Measurements from ENCODE around the gene FANK1. TPM values are rescaled to one million over a fixed set of nuclear protein-coding genes. Genes with fewer than 3 reads are reported as not detected.

The FANK1 gene
- total and polyA plus RNA-seq, 12 donors = 1.7 to 23.7 (median 4.6) TPM

DNA sequence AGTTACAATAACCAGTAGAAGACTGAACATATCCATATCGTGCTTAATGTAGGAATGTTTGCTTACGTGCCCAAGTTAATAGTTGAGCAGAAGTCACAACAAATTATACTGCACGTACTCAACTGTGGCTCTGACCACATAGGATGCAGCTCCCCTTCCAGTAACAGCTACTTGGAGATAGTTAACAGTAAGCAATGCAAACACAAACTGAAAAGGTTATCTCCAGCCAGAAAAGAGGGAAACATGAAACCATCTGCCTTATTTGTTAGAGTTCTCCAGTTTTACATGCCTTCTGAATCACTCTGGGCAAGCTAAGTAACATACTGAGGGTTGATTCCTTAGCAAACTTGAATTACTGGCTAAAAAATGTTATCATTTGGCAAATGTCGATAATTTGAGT is 25.0 kb upstream of the FANK1 start:
- no peak overlapping the region for H3K27ac ChIP-seq
- 89 to 95% (median 93%) methylated on average over 4 of the region's 4 CpGs for WGBS, 4 donors
- no peak overlapping the region for H3K4me3 ChIP-seq
- no peaks in the 10 kb centered on the region for H3K9me3 ChIP-seq (replicated peaks in 1 of 3)
- H3K27me3 ChIP-seq = no peaks in the 10 kb centered on the region
- H3K36me3 ChIP-seq (replicated peaks in 1 of 2) = peaks cover 0 to 6% of the 10 kb centered on the region in 2 donors
- no peak for DNase-seq
- no peaks in the 10 kb centered on the region for H3K4me1 ChIP-seq (replicated peaks in 1 of 2)
- intact Hi-C loops (cut with DNase I) = no loop called here
- no peak for TF ChIP-seq POLR2A (IDR thresholded peaks at IDR 0.05)
- TF ChIP-seq, protein P1, sequence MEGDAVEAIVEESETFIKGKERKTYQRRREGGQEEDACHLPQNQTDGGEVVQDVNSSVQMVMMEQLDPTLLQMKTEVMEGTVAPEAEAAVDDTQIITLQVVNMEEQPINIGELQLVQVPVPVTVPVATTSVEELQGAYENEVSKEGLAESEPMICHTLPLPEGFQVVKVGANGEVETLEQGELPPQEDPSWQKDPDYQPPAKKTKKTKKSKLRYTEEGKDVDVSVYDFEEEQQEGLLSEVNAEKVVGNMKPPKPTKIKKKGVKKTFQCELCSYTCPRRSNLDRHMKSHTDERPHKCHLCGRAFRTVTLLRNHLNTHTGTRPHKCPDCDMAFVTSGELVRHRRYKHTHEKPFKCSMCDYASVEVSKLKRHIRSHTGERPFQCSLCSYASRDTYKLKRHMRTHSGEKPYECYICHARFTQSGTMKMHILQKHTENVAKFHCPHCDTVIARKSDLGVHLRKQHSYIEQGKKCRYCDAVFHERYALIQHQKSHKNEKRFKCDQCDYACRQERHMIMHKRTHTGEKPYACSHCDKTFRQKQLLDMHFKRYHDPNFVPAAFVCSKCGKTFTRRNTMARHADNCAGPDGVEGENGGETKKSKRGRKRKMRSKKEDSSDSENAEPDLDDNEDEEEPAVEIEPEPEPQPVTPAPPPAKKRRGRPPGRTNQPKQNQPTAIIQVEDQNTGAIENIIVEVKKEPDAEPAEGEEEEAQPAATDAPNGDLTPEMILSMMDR (IDR thresholded peaks at IDR 0.05) = no peak

DNA sequence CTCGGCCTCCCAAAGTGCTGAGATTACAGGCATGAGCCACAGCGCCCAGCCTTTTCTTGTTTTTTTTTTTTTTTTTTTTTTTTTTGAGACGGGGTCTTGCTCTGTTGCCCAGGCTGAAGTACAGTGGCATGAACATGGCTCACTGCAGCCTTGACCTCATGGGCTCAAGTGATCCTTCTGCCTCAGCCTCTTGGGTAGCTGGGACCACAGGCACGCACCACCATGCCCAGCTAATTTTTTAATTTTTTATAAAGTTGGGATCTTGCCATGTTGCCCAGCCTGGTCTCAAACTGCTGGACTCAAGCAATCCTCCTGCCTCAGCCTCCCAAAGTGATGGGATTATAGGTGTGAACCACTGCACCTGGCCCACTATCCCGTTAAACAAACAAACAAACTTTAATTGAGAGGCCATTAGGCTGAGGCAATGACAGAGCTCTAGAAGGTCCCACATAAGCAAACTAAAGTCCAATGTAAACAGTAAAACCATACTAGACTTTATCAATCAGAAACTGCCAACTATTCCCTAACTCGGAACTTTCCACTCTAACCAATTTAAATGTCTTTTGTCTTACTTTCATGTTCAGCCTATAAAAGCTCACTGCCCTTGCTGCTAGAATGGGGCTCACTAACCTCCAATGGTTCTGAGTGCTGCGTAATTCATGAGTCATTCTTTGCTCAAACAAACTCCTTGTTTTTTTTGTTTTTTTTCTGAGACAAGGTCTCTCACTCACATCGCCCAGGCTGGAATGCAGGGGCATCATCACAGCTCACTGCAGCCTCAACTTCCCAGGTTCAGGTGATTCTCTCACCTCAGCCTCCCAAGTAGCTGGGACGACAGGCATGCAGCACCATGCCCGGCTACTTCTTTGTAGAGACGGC is 17.2 kb upstream of the FANK1 start:
- H3K27ac ChIP-seq = peak overlapping the region; percentile 47 to 87 (median 68)
- H3K36me3 ChIP-seq (replicated peaks in 1 of 2) = no peaks in the 10 kb centered on the region
- H3K9me3 ChIP-seq (replicated peaks in 1 of 3) = no peaks in the 10 kb centered on the region
- no peaks in the 10 kb centered on the region for H3K27me3 ChIP-seq
- H3K4me1 ChIP-seq (replicated peaks in 1 of 2) = peaks cover 0 to 20% of the 10 kb centered on the region in 2 donors
- peak; percentile 41 to 72 (median 57) for DNase-seq
- intact Hi-C loops (cut with DNase I) = no loop called here
- no peak for TF ChIP-seq POLR2A (IDR thresholded peaks at IDR 0.05)
- TF ChIP-seq, protein P1 (IDR thresholded peaks at IDR 0.05) = no peak
- no peak overlapping the region for H3K4me3 ChIP-seq
- WGBS, 4 donors = 67 to 71% (median 69%) methylated on average over 10 to 11 of the region's 11 CpGs

DNA sequence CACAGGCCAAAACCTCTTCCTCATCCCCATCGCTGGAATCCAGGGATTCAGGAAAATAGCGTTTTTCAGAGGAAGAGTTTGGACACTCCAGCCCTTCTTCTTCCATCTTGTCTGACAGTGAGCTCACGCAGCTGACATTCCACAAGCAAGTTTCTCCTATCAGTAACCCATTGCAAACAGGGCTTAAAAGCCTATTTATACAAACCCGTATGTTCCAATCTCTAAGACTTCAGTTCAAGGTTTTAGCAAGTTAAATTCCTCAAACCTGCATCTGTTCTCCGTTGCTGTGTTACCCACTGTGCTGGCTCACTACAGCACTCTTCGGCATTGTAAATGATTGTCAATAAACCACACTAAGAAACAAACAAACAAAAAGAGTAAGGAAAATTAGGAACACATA is 15.6 kb upstream of the FANK1 start:
- Histone ChIP-seq H3K36me3 (replicated peaks in 1 of 2) (no peaks in the 10 kb centered on the region), H3K4me1 (replicated peaks in 1 of 2) (peaks cover 0 to 20% of the 10 kb centered on the region in 2 donors), H3K27ac (peak overlapping the region; percentile 3 to 81 (median 52)), H3K4me3 (no peak overlapping the region), H3K9me3 (replicated peaks in 1 of 3) (no peaks in the 10 kb centered on the region), H3K27me3 (no peaks in the 10 kb centered on the region)
- 36 to 49% (median 44%) methylated on average over 6 of the region's 6 CpGs for WGBS, 4 donors
- no peak for TF ChIP-seq POLR2A (IDR thresholded peaks at IDR 0.05)
- intact Hi-C loops (cut with DNase I) = no loop called here
- peak in 1 of 7 donors; percentile 15 for DNase-seq

DNA sequence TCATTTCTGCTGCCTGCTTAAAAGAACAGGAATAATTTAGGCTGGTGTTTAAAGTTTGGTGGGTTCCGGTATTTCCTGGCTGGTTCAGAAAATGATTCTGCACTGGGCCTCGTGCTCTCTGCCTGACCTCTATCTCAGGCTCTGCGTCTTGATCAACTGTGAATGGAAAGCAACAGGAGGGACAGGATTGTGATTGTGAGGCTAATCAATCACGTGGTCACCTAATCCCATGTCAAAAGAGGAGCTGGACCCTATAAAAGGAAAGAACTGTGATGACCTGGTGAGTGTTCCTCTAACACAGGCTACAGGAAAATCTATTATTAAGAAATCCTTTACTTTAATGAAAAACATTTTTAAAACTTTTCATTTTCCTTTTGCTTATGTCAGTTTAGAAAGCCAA is 15.2 kb upstream of the FANK1 start, which contains the start of gene DHX32:
DHX32 (minus strand) TSS at position 101 of the 400 bp plus-strand sequence. CDS start 468 bp downstream, outside the sequence.
- Histone ChIP-seq H3K36me3 (replicated peaks in 1 of 2) (no peaks in the 10 kb centered on the region), H3K4me3 (no peak within 1 kb of the TSS), H3K9me3 (replicated peaks in 1 of 3) (no peaks in the 10 kb centered on the region), H3K27ac (peak within 1 kb of the TSS; percentile 3 to 81 (median 63)), H3K27me3 (no peaks in the 10 kb centered on the region), H3K4me1 (replicated peaks in 1 of 2) (peaks cover 0 to 20% of the 10 kb centered on the region in 2 donors)
- TF ChIP-seq, protein P1 (IDR thresholded peaks at IDR 0.05) = no peak
- no peak for TF ChIP-seq POLR2A (IDR thresholded peaks at IDR 0.05)
- peak in 3 of 7 donors; percentile 5 to 28 (median 17) for DNase-seq
- WGBS, 4 donors = 35 to 60% (median 47%) methylated on average over 4 of the region's 4 CpGs
- intact Hi-C loops (cut with DNase I) = no loop called here
